Eye (tissue), 1 donor: Measurements from ENCODE around the gene RAD51C.
"Not testable (repeated sequence)": the region's sequence is repeated elsewhere in the genome, so short reads cannot be mapped to it uniquely, and the experiment has no call there.

Experiments used
- DNase-seq: peaks from one replicate; pipeline ENCODE4 v3.0.0-alpha.2; 2015

RAD51C gene

DNA sequence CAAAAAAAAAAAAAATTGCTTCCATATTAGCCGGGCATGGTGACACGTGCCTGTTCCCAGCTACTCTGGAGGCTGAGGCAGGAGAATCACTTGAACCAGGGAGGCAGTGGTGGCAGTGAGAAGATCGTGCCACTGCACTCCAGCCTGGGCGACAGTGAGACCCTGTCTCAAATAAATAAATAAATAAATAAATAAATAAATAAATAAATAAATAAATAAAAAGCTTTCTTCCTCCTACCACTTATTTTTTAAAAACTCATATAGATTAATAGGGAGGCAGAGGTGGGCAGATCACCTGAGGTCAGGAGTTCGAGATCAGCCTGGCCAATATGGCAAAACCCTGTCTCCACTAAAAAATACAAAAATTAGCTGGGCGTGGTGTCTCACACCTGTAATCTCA, 7.9 kb upstream of the RAD51C start:
- DNase-seq, result not testable (repeated sequence)

DNA sequence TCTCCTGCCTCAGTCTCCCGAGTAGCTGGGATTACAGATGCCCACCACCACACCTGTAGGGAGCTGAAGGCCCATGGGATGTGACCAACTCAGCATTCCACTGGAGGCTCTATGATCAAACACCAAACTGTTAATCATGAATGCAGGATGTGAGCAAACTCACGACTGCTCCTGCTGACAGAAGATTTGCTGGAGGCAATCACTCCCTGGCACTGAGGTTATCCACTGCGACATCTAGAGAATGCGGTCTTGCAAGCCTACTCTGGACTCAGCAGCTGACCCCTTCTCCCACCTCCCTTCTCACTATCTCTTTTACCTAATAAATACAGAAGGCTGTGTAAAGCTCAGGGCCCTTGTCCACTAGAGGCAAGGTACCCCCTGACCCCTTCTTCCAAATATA, 5.4 kb upstream of the RAD51C start:
- no peak for DNase-seq

DNA sequence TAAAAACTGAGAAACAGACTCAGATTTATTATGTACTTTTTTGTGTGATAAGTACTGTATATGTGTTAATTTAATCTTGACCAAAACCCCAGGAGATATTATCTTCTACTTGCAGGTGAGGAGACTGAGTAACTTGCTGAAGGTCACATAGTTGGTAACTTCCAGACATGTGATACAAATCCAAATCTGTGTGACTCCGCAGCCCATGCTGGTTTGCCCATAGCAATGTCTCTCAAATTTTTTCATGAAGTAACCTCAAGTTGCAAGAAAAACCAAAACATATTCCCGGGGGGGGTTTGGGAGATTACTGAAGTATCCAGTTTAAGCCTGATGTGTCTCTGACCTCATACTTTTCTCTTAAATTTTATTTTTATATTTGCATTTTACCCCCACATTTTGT, 3.9 kb upstream of the RAD51C start:
- DNase-seq, result no peak

DNA sequence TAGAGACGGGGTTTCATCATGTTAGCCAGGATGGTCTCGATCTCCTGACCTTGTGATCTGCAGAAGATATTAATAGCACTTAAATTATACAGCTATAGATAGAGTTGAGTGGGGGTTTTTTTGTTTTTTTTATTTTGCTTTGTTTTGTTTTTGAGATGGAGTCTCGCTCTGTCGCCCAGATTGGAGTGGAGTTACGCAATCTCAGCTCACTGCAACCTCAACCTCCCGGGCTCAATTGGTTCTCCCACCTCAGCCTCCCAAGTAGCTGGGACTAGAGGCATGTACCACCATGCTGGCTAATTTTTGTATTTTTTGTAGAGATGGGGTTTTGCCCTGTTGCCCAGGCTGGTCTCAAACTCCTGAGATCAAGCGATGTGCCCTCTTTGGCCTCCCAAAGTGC, 2.4 kb upstream of the RAD51C start:
- not testable (repeated sequence) for DNase-seq

DNA sequence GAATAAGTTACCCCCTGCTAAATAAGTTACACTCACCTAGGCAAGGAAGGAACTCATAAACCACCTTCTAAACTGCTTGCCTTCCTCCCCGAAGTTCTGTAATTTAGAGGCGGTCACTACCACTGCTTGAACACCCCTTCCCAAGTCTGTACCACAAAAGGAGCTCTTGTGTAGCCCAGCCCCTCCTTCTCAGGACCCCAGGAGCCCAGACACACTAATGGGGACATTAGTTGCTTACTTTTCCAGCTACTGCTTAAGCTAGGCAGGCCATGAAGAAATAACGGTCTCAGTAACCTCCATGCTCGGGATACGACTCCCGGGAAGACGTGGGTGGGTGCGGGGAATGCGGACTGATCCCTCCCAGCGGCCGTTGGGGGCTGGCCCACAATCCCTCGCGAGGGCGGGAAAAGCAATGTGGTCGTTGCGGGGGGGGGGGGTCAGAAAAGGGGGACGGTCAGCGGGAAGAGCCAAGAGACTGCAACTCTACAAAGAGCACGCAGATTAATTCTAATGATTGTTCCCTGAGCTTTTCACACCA, 632 bp upstream of the RAD51C start, which contains the start of gene TEX14:
TEX14 (minus strand) TSS at position 345 of the 538 bp plus-strand sequence. CDS start 40,044 bp downstream, outside the sequence.
- no peak for DNase-seq

DNA sequence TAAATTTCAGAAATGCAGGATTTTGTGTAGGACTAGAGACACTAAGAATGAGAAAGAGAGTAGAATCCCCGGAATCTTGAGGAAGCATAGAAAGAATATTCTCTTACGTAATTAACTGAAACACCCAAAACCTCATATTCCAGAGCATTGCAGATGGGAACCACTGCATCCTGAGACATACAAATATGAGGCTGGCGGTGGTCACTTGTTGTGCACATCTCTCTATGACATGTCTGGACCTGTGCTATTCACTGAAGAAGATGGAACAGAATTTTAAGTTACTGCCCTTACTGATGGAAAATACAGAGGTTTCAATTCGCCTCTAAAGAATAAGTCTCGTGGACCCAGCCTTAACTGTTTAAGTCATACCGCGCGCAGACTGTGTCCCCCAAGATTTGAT, 806 bp downstream of the RAD51C start:
- DNase-seq, result no peak

DNA sequence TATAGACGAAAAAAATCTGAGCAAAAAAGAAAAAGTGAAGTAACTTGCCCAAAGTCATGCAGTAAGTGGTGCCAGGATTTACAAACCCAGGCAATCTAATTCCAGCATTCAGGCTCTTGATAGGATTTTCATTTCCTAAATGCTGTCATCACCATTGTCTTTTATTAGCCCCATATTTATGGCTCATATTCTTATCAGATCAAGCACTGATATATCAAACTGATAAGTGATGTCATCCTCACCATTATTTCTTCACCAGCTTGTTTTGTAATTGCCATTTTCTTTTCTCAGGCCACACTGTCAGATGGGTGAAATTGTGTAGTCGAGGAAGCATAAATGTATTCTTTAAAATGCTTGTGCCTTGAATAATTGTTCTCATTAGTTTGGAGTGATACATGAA, 1.3 kb downstream of the RAD51C start:
- DNase-seq, result no peak

DNA sequence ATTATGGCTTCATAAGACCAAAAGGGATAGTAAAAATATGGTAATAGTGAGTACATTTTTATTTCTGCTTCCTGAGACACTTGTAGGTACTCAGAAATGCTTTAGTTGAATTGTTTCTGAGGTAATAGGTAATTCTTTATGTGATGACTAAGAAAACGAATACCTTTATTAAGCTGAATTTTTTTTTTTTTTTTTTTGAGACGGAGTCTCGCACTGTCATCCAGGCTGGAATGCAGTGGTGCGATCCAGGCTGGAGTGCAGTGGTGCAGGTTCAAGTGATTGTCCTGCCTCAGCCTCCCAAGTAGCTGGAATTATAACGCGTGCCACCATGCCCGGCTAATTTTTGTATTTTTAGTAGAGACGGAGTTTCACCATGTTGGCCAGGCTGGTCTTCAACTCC, 1.9 kb downstream of the RAD51C start:
- no peak for DNase-seq

DNA sequence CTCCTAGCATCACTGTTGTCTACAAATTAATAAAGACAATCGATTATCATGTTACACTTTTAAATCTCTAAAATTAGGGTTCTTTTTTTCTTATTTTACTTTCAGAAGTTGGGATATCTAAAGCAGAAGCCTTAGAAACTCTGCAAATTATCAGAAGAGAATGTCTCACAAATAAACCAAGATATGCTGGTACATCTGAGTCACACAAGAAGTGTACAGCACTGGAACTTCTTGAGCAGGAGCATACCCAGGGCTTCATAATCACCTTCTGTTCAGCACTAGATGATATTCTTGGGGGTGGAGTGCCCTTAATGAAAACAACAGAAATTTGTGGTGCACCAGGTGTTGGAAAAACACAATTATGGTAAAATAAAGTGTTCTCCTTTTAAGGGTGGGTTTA, 2.4 kb downstream of the RAD51C start:
- no peak for DNase-seq

DNA sequence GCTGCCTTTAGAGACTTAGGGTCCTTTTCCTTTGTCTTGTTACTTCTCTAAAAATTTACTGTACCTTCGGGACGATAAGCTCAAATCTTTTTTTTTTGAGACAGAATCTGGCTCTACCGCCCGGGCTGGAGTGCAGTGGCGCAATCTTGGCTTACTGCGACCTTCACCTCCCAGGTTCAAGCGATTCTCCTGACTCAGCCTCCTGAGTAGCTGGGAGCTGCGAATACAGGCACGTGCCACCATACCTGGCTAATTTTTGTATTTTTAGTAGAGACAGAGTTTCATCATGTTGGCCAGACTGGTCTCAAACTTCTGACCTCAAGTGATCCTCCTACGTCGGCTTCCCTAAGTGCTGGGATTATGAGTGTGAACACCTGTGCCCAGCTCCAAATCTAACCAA, 7.4 kb downstream of the RAD51C start:
- no peak for DNase-seq

DNA sequence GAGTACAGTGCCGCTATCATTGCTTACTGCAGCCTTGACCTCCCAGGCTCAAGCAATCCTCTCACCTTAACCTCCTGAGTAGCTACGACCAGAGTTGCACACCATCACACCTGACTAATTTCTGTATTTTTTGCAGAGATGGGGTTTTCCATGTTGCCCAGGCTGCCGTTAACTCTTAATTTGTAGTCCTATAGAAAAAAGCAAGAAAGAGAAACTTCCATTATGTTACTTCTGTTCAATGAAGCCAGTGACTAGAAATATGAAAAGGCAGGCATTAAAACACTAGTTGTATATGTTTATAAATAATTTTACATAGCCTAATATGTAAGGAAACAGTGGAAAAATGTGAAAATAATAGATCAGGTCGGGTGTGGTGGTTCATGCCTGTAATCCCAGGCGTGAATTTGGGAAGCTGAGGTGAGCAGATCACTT, 9.7 kb downstream of the RAD51C start:
- DNase-seq, result no peak

DNA sequence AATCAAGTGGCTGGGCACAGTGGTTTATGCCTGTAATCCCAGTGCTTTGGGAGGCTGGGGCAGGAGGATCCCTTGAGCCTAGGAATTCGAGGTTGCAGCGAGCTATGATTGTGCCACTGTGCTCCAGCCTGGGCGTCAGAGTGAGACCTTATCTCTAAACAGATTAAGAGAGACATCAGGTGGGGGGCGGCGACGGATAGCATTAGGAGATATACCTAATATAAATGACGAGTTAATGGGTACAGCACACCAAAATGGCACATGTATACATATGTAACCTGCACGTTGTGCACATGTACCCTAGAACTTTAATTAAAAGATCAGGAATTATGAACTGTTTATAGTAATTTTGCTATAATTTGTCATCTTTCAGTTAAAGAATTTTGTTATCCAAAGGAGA, 10.3 kb downstream of the RAD51C start:
- DNase-seq, result no peak

DNA sequence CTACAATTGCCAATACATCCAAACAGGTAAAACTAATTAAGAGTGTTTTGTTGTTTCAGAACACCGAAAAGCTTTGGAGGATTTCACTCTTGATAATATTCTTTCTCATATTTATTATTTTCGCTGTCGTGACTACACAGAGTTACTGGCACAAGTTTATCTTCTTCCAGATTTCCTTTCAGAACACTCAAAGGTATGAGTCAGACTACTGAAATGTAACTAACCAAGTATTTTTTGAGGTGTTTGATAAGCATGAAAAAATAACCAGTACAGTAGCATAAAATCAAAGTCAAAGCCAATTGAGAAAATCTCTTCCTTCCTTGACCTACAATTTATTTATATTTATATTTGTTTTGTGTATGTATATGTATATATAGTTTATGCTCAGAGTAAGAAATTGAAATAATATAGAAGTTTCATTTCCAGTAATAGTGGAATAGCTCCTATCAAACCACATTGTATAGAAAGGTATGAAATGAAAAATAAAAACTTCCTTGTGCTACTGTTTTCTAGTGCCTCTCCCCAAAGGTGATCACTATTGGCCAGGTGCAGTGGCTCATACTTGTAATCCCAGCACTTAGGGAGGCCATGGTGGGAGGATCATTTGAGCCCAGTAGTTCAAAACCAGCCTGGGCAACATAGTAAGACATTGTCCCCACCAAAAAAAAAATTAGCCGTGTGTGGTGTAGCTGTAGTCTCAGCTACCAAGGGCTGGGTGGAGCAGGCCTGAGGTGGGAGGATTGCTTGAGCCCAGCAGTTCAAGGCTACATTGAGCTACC, 10.9 kb downstream of the RAD51C start:
- no peak for DNase-seq

DNA sequence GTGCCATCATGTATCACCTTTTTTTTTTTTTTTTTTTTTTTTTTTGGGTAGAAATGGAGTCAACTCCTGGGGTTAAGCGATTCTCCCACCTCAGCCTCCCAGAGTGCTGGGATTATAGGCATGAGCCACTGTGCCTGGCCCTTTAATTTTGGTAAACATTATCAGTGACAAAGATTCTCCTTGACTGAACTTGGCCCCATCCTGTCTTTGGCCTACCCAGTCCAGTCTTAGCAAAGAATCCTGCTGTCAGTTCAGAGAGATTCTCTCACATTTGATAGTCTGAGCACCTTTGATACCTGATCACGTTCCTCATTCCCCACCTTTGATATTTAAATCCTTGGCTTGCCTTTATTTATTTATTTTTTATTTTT, 11.5 kb downstream of the RAD51C start:
- no peak for DNase-seq

DNA sequence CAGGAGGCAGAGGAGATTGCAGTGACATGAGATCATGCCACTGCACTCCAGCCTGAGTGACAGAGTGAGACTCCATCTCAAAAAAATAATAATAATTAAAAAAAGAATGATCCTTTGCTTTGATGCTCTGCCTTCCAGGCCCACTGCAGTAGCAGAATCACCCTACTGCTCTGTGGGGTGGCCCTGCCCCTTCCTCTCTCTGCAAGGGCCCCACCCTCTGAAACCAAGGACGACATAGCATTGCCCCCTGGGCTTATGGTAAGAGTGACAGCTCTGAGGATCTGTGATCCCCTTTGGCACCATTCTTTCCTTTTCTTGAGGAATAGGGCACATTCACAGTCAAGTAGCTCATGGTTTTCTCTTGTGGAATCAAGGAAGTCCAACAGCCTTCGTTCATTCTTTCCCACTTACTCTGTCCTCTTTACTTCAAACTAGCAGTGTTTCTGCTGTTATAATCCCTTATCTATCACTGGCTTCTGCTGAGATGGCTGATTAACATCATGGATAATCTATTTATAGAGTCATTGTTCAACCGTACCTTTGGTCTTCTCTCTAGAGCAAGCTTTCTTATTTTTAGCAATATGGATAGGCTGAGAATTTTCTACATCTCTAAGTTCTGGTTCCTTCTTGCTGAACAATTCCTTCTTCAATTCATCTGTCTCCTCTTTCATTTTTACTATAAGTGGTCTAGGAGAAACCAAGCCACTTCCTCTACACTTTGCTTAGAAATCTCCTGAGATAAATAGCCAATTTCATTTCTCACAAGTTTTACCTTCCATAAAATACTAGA, 14.1 kb downstream of the RAD51C start:
- DNase-seq, result no peak

DNA sequence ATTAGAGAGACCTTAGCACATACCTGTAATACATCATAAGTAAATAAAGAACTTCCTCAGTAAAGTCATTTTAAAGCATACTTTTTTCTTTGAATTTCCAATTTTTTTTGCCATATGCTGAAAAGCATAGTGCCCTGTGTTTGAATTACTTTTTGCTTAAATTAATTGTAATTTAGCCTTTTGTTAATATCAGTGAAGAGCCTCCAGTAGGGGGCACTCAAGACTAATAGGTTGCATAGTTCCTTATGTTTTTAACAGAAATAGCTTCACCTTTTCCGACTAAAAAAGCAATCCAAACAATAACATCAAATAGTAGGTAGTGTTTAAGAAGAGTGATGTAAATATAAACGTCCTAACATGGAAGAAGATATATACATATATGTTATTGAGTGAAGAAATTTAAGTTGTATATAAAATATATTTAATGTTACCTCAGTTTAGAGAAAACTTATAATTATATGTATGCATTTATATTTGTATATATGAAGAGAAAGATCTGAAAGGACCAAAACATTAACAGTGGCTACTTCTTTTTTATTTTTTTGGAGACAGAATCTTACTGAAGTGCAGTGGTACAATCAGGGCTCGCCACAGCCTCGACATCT, 18.6 kb downstream of the RAD51C start:
- peak; percentile 89 for DNase-seq

DNA sequence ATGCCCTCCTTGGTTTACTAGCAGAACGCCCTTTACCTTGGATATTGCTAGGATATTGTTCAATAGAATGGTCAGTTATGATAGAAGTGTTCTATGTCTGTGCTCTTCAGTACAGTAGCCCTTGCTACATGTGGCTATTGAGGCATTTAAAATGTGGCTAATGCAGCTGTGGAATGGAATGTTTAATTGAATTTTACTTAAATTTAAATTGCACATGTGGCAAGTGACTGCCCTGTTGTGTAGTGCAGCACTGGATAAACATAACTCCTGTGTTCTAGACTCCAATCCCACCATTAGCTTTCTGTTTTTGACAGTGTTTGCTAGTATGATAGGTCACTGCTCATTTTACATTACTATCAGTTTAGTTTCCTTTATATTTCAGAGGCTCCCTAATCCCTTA, 29.9 kb downstream of the RAD51C start:
- no peak for DNase-seq

DNA sequence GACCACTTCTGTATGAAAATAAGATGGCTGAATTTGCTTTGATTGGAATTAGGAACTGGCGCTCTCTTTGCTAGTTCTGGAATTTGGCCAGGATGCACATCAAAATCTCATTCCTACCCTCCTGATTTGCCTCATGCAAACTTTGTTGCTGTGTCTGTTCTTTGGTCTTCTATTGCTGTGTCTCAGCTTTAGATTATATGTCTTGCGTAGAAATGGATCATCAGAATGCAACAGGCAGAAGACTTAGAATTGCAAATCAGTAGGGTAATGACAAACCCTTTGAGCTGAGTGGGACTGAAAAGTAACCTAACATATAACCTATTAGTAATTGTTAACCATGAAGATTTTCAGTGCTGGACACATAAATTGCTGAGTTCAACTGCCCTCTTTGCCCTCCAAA, 30.3 kb downstream of the RAD51C start:
- DNase-seq, result no peak

DNA sequence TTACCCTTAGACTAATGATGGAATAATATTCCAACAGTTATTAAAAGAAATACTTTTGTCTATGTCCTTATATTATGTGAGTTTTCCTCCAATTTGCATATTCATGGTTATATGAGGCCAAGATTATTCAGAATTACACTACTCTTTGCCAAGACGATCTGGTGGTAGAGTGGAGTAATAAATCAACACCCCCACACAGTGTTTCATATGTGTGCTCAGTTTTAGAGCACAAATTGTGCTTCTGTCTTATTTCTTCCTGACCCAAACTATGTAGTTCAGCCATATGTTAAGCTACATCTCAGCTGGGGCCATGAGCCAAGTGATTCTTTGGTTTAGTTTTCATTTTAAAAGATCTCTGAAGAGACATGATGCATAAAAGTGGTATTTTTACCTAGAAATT, 36.4 kb downstream of the RAD51C start:
- DNase-seq, result no peak

DNA sequence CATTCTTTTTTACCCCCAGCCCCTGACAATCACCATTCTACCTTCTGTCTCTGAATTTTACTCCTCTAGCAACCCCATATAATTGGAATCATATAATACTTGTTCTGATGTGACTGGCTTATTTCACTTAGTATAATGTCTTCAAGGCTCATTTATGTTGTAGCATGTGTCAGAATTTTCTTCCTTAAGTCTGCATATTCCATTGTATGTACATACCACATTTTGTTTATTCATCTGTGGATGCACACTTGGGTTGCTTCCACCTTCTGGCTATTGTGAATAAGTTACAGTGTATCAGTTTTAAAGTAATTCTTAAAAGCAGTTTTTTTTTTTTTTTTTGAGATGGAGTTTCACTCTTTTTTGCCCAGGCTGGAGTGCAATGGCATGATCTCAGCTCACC, 38.5 kb downstream of the RAD51C start:
- no peak for DNase-seq

DNA sequence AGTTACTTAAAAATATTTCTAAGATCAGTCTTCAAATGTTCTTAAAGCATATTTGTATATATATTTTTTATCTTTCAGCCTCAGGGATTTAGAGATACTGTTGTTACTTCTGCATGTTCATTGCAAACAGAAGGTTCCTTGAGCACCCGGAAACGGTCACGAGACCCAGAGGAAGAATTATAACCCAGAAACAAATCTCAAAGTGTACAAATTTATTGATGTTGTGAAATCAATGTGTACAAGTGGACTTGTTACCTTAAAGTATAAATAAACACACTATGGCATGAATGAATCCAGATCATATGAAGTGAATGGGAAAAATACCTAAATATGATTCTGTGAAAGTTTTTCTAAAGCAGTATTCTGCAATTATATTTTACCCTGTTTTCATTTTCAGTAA, 41.6 kb downstream of the RAD51C start:
- no peak for DNase-seq

DNA sequence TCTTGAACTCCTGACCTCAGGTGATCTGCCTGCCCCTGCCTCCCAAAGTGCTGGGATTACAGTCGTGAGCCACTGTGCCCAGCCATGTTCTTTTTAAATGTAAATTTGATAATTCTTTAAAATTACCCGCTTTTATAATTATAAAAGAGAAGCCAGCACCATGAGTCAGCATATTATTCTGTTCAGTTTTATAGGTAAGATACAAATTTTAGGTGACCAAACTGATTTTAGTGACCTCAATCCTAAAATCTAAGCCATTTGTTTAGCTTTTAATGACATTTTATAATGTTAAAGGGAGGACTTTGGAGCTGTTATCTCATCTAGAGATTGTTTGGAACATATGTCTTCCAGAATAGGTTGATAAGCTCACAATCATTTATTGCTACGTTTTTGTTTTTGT, 42.4 kb downstream of the RAD51C start:
- no peak for DNase-seq

DNA sequence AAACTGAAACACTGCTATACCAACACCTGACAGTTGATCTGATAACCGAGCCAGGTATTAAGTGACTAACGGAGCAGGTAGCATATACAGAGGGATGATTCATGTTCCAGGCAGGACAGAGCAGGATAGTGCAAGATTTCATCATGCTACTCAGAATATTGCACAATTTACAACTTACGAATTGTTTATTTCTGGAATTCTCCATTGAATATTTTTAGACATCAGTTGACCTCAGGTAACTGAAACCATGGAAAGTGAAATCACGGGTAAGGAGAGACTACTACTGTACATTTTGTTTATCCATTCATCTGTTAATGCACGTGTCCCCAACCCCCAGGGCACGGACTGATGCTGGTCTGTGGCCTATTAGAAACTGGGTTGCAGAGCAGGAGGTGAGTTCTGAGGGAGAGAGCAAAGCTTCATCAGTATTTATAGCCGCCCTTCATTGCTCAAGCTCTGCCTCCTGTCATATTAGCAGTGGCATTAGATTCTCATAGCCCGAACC, 48.8 kb downstream of the RAD51C start:
- DNase-seq, result no peak

DNA sequence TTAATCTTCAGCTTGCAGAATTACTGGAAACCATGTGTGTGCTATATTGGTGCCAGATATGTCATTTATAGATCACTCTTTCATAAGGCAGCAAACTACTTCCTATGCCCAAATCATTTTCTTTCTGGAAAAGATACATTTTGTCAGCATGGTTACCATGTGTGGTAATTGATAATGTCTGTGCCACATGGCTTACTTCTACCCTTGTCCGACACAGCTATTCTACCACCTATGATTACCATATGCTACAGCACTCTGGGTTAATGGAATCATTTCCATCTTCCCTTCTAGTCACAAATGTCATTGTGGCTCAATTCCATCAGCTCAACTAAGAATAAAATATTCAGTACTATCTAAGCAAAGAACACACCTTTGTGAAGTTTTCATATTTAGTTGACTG, 55.3 kb downstream of the RAD51C start:
- DNase-seq, result no peak
